ENCODE data around the gene ACSL6.

ACSL6 gene

GRCh38 chr5:131976414-131977211, 34.8 kb downstream of the ACSL6 start:
- DNase-seq, result no peak

- DNase-seq, result no peak
Observed at GRCh38 chr5:131974956-131975726, 36.3 kb downstream of the ACSL6 start.

DNA sequence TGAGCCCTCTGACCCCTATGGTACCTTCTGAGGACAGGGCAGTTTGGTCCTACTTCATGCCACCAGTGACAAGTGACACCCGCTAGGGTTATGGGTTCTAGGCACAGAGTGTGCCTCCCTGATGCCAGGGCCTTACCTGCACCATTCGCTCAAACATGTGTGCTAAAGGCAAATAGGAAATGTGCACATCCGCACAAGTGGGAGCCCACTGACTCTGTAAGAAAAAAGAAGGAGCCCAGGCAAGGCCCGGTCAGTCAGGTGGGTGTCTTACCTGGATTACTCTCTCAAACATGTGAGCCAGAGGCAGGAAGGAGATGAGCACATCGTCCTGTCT, 36.9 kb downstream of the ACSL6 start:
- DNase-seq, result no peak

GRCh38 chr5:131974016-131974415, 37.4 kb downstream of the ACSL6 start:
- DNase-seq, result no peak

- no peak for DNase-seq
Observed at GRCh38 chr5:131973089-131973712, 38.3 kb downstream of the ACSL6 start.

DNA sequence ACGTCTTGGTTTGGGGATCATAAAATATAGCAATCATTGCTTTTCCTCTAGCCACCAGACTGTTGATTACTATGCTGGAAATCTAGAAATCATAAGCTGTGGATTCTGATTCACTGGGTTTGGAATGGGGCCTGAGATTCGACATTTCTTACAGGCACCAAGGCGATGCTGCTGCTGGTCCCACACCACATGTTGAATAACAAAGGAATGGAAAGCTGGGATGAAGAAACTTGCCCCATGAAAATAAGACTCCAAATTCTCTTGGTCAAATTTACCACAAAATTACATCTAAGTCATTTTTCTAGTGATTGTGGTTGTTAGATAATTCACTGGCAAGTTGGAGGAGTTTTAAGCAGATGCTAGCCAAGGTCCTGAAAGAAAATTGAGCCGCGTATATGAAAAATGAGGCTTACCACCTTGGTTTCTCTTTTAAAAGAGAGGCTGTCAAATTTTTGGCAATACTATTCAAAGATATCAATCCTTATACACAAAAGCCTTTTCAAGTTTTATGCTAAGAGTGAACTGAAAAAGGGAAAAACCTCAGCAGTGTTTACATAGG, 43.0 kb downstream of the ACSL6 start:
- no peak for DNase-seq

- DNase-seq, result no peak
Observed at GRCh38 chr5:131966551-131966950, 44.9 kb downstream of the ACSL6 start.

- no peak for DNase-seq
Observed at GRCh38 chr5:131965826-131966415, 45.5 kb downstream of the ACSL6 start.

GRCh38 chr5:131959906-131960305, 51.6 kb downstream of the ACSL6 start:
- DNase-seq, result no peak

GRCh38 chr5:131959136-131959535, 52.3 kb downstream of the ACSL6 start:
- DNase-seq, result no peak

- DNase-seq, result no peak
Observed at GRCh38 chr5:131957721-131958441, 53.6 kb downstream of the ACSL6 start.

DNA sequence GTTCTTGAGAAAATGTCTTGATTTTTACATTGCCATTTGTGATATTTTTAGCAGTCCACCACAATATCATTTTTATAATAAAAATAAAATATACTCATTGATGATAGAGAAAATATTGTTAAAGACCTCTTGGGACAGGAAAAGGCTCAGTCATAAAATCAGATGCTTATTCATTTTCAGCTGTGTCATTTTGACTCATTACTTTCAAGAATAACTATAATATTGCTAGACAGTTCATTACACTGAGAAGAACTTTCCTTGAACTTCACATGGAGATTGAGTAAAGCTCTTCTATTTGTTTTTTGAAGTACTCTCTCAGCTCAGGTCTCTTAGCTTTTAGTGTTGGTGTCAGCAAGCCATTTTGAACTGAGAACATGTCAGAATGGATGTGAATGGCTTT, 57.5 kb downstream of the ACSL6 start:
- no peak for DNase-seq

DNA sequence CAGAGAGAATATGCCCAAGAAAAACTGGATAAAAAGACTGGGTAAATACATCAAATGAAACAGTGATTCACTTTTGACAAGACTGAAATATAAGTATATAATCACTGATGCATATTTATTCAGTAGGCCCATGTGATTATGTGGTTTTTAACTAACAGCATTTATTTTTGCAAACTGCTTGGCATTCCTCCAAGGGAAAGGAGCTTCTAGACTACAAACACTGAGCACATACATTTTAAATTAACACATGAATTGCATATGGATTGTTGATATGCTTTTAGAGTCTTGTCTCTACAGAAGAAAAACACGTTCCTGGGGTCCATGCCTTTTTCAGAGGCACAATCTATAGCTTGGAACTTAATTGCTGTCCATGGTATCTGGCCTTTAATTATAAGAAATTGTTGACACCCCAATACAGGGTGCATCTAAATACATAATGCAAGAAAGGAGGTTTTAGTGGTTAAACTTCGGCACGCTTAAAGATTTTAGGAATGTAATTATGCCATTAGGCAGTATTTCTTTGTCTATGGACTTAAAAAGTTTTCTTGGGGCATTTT, 59.1 kb downstream of the ACSL6 start:
- DNase-seq, result no peak

DNA sequence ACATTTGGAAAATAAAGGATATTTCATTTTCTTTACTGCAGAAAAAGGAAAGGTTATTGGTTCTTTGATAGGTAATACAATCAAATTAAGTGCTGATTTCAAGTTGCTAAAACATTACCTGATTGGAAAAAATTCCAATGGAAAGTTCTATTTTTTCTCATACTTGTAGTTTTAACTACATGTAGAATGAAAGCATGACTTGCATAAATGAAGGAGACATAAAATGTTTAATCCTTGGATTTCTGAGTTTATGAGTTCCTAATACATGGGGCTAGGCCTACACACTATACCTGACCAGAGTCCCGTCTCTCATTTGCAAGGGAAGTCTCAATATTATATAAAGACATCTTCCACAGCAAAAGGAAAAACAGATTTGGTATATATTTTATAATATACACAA, 60.8 kb downstream of the ACSL6 start:
- no peak for DNase-seq

DNA sequence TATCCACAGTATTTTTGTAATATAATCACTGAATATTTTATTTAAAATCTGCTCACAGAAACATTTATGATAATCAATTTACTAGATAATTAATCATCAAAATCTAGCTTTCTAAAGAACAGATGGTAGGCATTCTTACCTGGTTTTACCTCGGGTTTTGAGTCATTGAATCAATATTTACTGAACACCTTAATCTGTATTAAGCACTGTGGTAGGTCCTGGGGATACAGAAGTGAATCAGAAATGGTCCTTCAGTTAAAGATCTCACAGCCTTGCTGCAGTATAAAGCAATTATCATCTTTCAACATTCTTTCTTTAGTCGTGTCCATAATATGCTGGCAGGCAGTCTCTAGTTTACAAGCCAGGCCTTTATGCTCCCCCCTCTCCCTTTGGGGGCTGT, 64.0 kb downstream of the ACSL6 start:
- DNase-seq, result no peak

DNA sequence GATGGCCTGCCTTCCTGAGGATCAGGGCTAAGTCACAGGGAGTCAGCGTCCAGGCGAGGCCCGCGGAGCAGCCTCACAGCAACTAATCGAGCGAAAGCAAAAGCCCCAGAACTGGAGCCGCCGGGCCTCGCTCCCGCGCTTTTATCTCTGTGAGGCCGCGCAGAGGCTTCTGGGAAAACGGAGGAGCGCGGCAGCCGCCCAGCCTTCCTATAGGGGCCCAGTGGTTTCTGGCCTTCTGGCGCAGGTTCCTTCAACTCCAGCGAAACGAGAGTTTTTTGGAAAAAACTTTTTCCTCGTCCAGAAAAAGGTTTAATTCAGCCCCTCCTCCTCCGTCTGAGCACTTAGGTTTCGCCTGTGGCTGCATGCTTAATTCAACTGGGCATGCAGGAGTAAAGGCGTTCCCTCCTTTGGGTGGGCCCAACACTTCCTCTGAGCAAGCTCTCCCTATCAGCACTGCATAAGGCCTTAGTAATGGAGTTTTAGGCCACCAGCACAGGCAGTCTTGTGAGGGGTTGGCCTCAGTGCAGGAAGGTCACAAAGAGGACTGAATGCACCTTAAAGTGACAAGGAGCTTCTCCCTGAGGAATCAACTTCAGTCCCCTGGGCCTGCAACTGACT, 65.8 kb downstream of the ACSL6 start, which contains the start of gene MEIKIN:
TSS of gene MEIKIN (minus strand) at position 113 of the 618 bp plus-strand sequence. CDS start 158 bp downstream, outside the sequence.
- DNase-seq, result no peak

DNA sequence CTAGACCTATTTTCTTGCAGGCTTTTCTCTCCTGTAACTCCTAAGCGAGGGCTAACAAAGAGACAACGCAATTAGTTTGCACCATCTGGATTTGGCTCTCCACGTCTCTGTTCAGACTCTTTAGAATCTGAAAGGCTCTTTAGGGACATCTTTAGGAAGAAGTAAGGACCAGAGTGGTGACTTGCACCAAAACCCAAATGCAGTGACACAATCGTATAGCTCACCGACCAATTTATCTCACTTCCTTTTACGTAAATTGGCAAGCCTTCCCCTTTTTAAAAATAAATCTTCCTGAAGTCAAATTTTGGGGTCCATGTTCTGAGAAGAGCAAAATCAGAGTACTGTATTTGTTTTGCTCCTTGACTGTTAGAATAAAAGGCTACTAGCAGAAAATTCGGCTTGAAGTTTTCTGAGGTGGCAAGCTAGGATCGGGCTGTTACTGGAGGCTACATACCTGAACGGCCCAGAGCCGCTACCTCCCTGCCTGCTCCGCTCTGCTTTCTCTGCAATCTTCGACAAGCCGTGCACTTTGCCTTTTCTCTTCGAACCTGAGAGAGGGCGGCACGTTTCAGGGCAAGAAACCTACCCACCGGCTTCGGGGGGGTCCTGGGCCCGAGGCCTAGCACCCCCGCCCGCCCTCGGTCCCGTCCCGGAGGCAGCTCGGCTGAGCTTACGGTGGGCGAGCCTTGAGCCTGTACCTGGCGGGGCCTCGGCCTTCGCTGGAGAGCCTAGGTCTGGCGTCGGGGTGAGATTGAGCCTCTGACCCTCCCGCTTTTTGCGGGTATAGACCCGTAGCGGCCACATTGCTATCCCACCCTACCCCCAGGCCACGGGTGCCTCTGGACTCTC, 66.5 kb downstream of the ACSL6 start:
- no peak for DNase-seq

DNA sequence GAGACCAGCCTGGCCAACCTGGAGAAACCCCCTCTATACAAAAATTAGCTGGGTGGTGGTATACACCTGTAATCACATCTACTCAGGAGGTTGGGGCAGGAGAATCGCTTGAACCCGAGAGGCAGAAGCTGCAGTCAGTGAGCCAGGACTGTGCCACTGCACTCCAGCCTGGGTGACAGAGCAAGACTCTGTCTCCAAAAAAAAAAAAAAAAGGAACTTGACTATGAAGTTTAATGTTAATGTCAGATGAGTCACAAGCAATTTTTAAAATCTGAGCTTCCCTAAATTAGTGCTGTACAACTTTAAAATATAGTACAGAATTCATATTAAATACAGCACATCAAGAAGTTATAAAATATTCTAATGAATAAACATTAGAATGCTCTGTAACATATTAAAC, 67.5 kb downstream of the ACSL6 start:
- no peak for DNase-seq

DNA sequence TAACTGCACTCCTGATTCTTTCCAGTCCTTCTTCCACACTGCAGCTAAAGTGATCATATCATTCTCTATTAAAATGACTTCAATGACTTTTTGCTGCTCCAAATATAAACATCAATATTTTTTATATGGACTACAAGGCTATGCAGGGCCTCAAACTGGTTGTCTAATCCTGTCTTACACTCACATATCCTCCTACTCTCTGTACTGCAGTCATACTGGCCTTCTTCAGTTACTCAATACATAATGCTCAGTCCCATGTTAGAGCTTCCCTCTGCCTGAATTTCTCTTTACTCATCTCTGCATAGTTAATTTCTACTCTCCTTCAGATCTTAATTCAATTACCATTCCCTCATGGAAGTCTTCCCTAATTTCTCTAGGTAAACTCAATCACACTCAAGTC, 69.4 kb downstream of the ACSL6 start:
- DNase-seq, result no peak

- no peak for DNase-seq
Observed at GRCh38 chr5:131939690-131940345, 71.6 kb downstream of the ACSL6 start.

All from GDM1 (cell line).